GM12865 (cell line): ENCODE measurements around the gene GLIS1.

Source experiments
- DNase-seq: peaks from one replicate; pipeline ENCODE4 v3.0.0; 2010; ENCODE audit warnings: low read depth
- H3K4me3 ChIP-seq: 2 replicates; pipeline ENCODE4 v1.5.1; 2011; ENCODE audit warnings: mild to moderate bottlenecking, low read depth, low read length, control low read depth
- CTCF ChIP-seq: IDR thresholded peaks from 2 replicates; pipeline ENCODE4 v1.5.1; 2011; ENCODE audit warnings: low read length, control low read depth, low read depth, inconsistent platforms; ENCODE audit not compliant: insufficient read depth; ENCODE audit errors: missing control alignments

GLIS1 gene

GRCh38 chr1:53657531-53657805 lies 81.5 kb downstream of the GLIS1 start:
- no peak for DNase-seq
- no peak overlapping the region for H3K4me3 ChIP-seq
- no peak for TF ChIP-seq CTCF

- DNase-seq, result no peak
- no peak overlapping the region for H3K4me3 ChIP-seq
- TF ChIP-seq CTCF, result no peak
Observed at GRCh38 chr1:53656747-53657530, 82.0 kb downstream of the GLIS1 start.

- no peak overlapping the region for H3K4me3 ChIP-seq
- no peak for TF ChIP-seq CTCF
- no peak for DNase-seq
Observed at GRCh38 chr1:53655931-53656746, 82.8 kb downstream of the GLIS1 start.

GRCh38 chr1:53654216-53655210 lies 84.5 kb downstream of the GLIS1 start:
- TF ChIP-seq CTCF, result no peak
- DNase-seq, result no peak
- no peak overlapping the region for H3K4me3 ChIP-seq

GRCh38 chr1:53653631-53654030 lies 85.3 kb downstream of the GLIS1 start:
- TF ChIP-seq CTCF, result no peak
- no peak for DNase-seq
- no peak overlapping the region for H3K4me3 ChIP-seq

- TF ChIP-seq CTCF, result no peak
- no peak overlapping the region for H3K4me3 ChIP-seq
- DNase-seq, result no peak
Observed at GRCh38 chr1:53653200-53653575, 85.8 kb downstream of the GLIS1 start.
